ENCODE data around the gene PUS7.

The PUS7 gene, protein sequence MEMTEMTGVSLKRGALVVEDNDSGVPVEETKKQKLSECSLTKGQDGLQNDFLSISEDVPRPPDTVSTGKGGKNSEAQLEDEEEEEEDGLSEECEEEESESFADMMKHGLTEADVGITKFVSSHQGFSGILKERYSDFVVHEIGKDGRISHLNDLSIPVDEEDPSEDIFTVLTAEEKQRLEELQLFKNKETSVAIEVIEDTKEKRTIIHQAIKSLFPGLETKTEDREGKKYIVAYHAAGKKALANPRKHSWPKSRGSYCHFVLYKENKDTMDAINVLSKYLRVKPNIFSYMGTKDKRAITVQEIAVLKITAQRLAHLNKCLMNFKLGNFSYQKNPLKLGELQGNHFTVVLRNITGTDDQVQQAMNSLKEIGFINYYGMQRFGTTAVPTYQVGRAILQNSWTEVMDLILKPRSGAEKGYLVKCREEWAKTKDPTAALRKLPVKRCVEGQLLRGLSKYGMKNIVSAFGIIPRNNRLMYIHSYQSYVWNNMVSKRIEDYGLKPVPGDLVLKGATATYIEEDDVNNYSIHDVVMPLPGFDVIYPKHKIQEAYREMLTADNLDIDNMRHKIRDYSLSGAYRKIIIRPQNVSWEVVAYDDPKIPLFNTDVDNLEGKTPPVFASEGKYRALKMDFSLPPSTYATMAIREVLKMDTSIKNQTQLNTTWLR

DNA sequence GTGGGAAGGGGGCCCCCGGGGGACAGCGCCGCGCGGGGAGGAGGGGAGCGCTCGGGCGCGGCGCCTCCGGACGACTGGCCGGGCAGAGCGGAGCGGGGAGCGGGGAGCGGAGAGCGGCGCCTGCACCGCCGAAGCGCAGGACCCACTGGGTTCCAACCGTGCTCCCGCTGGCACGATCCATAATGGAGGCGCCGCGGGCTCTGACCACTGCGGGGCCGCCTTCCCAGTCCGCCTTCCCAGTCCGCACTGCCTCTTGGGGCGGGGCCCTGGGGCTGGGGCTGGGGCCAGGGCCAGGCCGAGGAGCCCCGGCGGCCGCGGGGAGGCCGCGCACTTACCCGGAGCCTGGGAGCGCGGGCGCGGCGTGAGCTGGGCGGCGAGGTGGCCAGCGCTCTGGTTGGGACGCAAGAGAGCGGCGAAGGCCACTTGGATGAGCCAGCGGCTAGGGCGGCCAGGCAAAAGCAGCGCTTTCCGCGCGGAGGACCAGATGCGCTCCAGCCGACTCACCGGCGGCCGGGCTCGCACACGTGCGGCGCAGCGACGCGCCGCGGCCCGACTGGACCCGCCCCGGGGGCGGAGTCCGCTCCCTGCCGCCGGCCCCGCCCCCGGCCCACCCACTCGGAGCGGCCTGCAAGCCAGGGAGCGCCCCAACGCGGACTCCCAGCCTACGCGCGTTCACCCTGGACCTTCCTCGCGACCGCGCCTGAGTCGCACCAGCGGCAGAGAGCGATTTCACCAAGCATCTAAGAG is at the start of gene PUS7:
TSS of gene PUS7 (minus strand) at position 555 of the 747 bp plus-strand sequence. CDS start 13,759 bp downstream, outside the sequence.
- TF ChIP-seq, protein P1, sequence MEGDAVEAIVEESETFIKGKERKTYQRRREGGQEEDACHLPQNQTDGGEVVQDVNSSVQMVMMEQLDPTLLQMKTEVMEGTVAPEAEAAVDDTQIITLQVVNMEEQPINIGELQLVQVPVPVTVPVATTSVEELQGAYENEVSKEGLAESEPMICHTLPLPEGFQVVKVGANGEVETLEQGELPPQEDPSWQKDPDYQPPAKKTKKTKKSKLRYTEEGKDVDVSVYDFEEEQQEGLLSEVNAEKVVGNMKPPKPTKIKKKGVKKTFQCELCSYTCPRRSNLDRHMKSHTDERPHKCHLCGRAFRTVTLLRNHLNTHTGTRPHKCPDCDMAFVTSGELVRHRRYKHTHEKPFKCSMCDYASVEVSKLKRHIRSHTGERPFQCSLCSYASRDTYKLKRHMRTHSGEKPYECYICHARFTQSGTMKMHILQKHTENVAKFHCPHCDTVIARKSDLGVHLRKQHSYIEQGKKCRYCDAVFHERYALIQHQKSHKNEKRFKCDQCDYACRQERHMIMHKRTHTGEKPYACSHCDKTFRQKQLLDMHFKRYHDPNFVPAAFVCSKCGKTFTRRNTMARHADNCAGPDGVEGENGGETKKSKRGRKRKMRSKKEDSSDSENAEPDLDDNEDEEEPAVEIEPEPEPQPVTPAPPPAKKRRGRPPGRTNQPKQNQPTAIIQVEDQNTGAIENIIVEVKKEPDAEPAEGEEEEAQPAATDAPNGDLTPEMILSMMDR (IDR thresholded peaks at IDR 0.05; ENCODE audit: low read depth, low read length) = no peak; the same call in 1 of the 2 replicates
- peak; percentile 69 for DNase-seq (ENCODE audit: extremely low read depth, low read depth)

DNA sequence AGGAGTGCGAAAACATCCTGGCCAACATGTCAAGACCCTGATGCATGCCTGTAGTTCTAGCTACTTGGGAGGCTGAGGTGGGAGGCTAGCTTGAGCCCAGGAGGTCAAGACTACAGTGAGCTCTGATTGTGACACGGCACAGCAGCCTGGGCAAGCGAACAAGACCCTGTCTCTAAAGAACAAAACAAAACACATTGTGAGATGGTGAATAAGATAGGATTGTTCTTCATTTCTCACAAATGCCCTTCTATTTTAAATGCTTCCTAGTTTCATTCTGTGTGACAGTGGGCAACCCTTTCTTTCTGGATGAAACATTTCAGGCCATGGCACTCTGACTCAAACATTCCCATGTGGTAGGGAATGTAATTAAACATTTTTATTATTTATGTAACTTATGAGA is 45.8 kb upstream of the PUS7 start:
- TF ChIP-seq, protein P1 (IDR thresholded peaks at IDR 0.05; ENCODE audit: low read depth, low read length) = no peak
- DNase-seq (ENCODE audit: extremely low read depth, low read depth) = no peak

DNA sequence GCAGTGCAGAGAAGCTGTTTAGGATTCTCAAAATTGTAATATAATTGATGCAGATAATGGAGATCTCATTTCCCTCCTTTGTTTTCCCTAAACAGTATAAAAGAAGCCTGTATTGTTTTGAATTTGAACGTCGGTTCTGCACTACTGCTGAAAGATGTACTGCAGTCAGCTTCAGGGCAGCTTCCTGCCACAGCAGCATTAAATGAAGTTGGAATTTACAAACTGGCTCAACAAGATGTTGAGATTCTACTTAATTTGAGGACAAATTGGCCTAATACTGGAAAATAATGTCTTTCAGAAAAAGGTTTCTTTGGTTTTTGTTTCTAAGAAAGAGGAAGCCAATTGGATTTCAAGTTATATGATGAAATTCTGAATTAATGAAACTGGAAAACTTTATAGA is 45.0 kb upstream of the PUS7 start:
- no peak for DNase-seq (ENCODE audit: extremely low read depth, low read depth)
- TF ChIP-seq, protein P1 (IDR thresholded peaks at IDR 0.05; ENCODE audit: low read depth, low read length) = no peak

DNA sequence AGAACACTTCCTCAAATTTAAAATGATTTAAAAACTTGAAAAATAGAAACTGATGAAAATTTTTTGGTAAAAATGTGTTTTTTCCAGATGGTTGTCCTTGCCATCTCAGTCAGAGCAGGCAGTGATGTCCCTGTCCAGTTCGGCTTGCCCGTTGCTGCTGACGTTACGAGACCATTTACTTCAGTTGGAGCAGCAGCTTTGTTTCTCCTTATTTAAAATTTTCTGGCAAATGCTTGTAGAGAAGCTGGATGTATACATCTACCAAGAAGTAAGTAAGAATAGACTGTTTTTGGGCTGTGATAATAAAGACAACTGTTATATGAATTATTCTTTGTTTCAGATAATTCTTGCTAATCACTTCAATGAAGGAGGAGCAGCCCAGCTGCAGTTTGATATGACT is 43.1 kb upstream of the PUS7 start:
- TF ChIP-seq, protein P1 (IDR thresholded peaks at IDR 0.05; ENCODE audit: low read depth, low read length) = no peak
- no peak for DNase-seq (ENCODE audit: extremely low read depth, low read depth)

DNA sequence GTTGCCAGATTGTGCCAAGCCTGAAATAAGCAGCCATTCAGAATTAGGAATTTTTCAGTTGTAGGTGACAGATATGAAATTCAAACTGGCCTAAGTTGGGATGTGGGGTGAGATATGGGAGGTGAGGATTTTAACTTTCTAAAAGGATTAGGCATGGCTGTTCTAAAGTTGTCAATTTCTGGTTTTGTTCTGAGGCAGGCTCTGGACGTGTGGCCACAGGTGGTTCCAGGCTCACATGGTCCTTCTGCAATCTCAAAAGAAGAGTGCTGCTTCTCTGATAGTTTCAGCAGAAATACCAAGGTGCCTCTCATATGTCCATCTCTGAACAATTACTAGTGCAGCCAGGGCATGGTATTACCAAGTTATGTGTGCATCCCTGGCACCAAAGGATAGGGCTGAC is 37.9 kb upstream of the PUS7 start:
- no peak for DNase-seq (ENCODE audit: extremely low read depth, low read depth)
- TF ChIP-seq, protein P1 (IDR thresholded peaks at IDR 0.05; ENCODE audit: low read depth, low read length) = no peak

DNA sequence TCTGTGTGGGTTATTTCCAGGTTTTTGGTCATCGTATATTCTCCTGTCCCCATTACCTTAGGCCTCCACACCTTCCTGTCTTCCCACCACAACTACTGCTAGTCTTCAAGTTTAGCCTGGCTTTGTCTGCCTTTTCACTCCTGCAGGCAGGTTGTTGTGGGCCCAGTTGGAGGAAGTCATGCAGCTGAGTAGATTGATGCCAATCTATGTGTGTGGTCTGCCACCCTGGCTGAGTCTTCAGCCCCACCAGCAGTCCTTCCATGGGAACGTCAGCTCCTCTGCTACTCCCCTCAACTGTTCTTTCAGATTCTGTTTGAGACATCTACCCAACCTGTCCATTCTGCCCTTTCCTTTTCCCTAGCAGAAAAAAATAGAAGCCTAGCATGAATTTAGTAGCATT is 16.3 kb upstream of the PUS7 start:
- TF ChIP-seq, protein P1 (IDR thresholded peaks at IDR 0.05; ENCODE audit: low read depth, low read length) = no peak
- DNase-seq (ENCODE audit: extremely low read depth, low read depth) = no peak

All from AG09319 (cell line).